H9 (cell line): ENCODE results near the gene IRF2BP2. TPM values are rescaled to one million over a fixed set of nuclear protein-coding genes. Genes with fewer than 3 reads are reported as not detected.

ENCODE experiments used
- DNase-seq: peaks from one replicate; pipeline ENCODE4 v3.0.0-alpha.2; 2017
- H2AFZ ChIP-seq: one replicate; pipeline ENCODE4 v1.6.1; 2013; ENCODE audit warnings: mild to moderate bottlenecking, low read length, control low read depth, moderate library complexity
- H2AK5ac ChIP-seq: 2 replicates; pipeline ENCODE4 v1.6.1; 2013; ENCODE audit warnings: low read length, control low read depth, mixed read lengths; ENCODE audit not compliant: insufficient read length
- H2BK120ac ChIP-seq: one replicate; pipeline ENCODE4 v1.6.1; 2013; ENCODE audit warnings: low read depth, mild to moderate bottlenecking, low read length, control low read depth, inconsistent platforms; ENCODE audit not compliant: poor library complexity, severe bottlenecking
- H2BK12ac ChIP-seq: 2 replicates; pipeline ENCODE4 v1.6.1; 2013; ENCODE audit warnings: low read length, control low read depth, mixed read lengths, low read depth; ENCODE audit not compliant: insufficient read length
- H2BK15ac ChIP-seq: 2 replicates; pipeline ENCODE4 v1.6.1; 2013; ENCODE audit warnings: low read depth, low read length, control low read depth
- H2BK20ac ChIP-seq: one replicate; pipeline ENCODE4 v1.6.1; 2013; ENCODE audit warnings: low read depth, mild to moderate bottlenecking, low read length, control low read depth, inconsistent platforms; ENCODE audit not compliant: poor library complexity, severe bottlenecking
- H2BK5ac ChIP-seq: 2 replicates; pipeline ENCODE4 v1.6.1; 2013; ENCODE audit warnings: low read length, control low read depth, mixed read lengths; ENCODE audit not compliant: insufficient read length
- H3K14ac ChIP-seq: 2 replicates; pipeline ENCODE4 v1.6.1; 2013; ENCODE audit warnings: low read length, control low read depth; ENCODE audit not compliant: insufficient read depth
- H3K18ac ChIP-seq: 2 replicates; pipeline ENCODE4 v1.6.1; 2013; ENCODE audit warnings: low read depth, mild to moderate bottlenecking, mixed read lengths, low read length, control low read depth; ENCODE audit not compliant: insufficient read length
- H3K23ac ChIP-seq: 2 replicates; pipeline ENCODE4 v1.6.1; 2013; ENCODE audit warnings: low read length, control low read depth, mixed read lengths, low read depth; ENCODE audit not compliant: insufficient read length
- H3K23me2 ChIP-seq: 2 replicates; pipeline ENCODE4 v1.6.1; 2013; ENCODE audit warnings: low read depth, mild to moderate bottlenecking, mixed read lengths, low read length, control low read depth; ENCODE audit not compliant: insufficient read length, poor library complexity, severe bottlenecking
- H3K27ac ChIP-seq: 2 replicates; pipeline ENCODE4 v1.5.1; 2013; ENCODE audit warnings: low read length, control low read depth, mixed read lengths, low read depth; ENCODE audit not compliant: insufficient read length
- H3K27me3 ChIP-seq: 2 replicates; pipeline ENCODE4 v1.6.1; 2013; ENCODE audit warnings: low read length, control low read depth, inconsistent platforms; ENCODE audit not compliant: insufficient read depth
- H3K4ac ChIP-seq: 2 replicates; pipeline ENCODE4 v1.6.1; 2013; ENCODE audit warnings: low read depth, mild to moderate bottlenecking, control low read depth, inconsistent platforms, low read length, moderate library complexity
- H3K4me1 ChIP-seq: 2 replicates; pipeline ENCODE4 v1.6.1; 2013; ENCODE audit warnings: low read length, control low read depth, inconsistent platforms; ENCODE audit not compliant: insufficient read depth
- H3K4me2 ChIP-seq: 2 replicates; pipeline ENCODE4 v1.6.1; 2013; ENCODE audit warnings: low read length, control low read depth, mixed read lengths; ENCODE audit not compliant: insufficient read length, insufficient read depth
- H3K56ac ChIP-seq: 2 replicates; pipeline ENCODE4 v1.6.1; 2013; ENCODE audit warnings: low read depth, mild to moderate bottlenecking, mixed read lengths, low read length, control low read depth; ENCODE audit not compliant: insufficient read length
- H3K79me1 ChIP-seq: 2 replicates; pipeline ENCODE4 v1.6.1; 2013; ENCODE audit warnings: low read depth, mild to moderate bottlenecking, moderate library complexity, low read length, control low read depth, inconsistent platforms; ENCODE audit not compliant: insufficient read depth, poor library complexity, severe bottlenecking
- H3K79me2 ChIP-seq: 2 replicates; pipeline ENCODE4 v1.6.1; 2013; ENCODE audit warnings: low read length, control low read depth, inconsistent platforms; ENCODE audit not compliant: insufficient read depth
- H3K9ac ChIP-seq: 2 replicates; pipeline ENCODE4 v1.6.1; 2013; ENCODE audit warnings: low read length, control low read depth, mixed read lengths; ENCODE audit not compliant: insufficient read length; ENCODE audit errors: extremely low read depth
- H3K9me3 ChIP-seq: one replicate; pipeline ENCODE4 v1.6.1; 2013; ENCODE audit warnings: low read depth, low read length, inconsistent platforms; ENCODE audit not compliant: control insufficient read depth
- H3T11ph ChIP-seq: one replicate; pipeline ENCODE4 v1.6.1; 2013; ENCODE audit warnings: mild to moderate bottlenecking, low read length, control low read depth, inconsistent platforms
- H4K20me1 ChIP-seq: one replicate; pipeline ENCODE4 v1.6.1; 2013; ENCODE audit not compliant: control insufficient read depth, insufficient read length, insufficient read depth
- H4K5ac ChIP-seq: 2 replicates; pipeline ENCODE4 v1.6.1; 2013; ENCODE audit warnings: low read depth, mild to moderate bottlenecking, mixed read lengths, low read length, control low read depth; ENCODE audit not compliant: insufficient read length
- H4K8ac ChIP-seq: replicated peaks from 2 replicates; pipeline ENCODE4 v1.6.1; 2013; ENCODE audit warnings: low read length, control low read depth, mixed read lengths, low read depth; ENCODE audit not compliant: insufficient read length
- H4K91ac ChIP-seq: 2 replicates; pipeline ENCODE4 v1.6.1; 2013; ENCODE audit warnings: low read depth, mild to moderate bottlenecking, moderate library complexity, mixed read lengths, low read length, control low read depth; ENCODE audit not compliant: insufficient read length
- H3K27ac Mint-ChIP-seq, 3 experiments: 2 replicates in 2 of 3; 3 replicates in 1 of 3; pipeline ENCODE4 v1.8.0; 2020 to 2021; ENCODE audit warnings: mixed read lengths in 3 of 3, mild to moderate bottlenecking in 1 of 3, moderate library complexity in 1 of 3
- H3K27me3 Mint-ChIP-seq: 2 replicates; pipeline ENCODE4 v1.8.0; 2021; ENCODE audit warnings: low read depth, mild to moderate bottlenecking, moderate library complexity, mixed read lengths
- H3K36me3 Mint-ChIP-seq, 3 experiments: 2 replicates in 2 of 3; 3 replicates in 1 of 3; pipeline ENCODE4 v1.8.0; 2020 to 2021; ENCODE audit warnings: low read depth in 3 of 3, mixed read lengths in 3 of 3; ENCODE audit not compliant: insufficient read depth in 1 of 3
- H3K4me1 Mint-ChIP-seq, 2 experiments: 2 replicates each; pipeline ENCODE4 v1.8.0; 2020; ENCODE audit warnings: mixed read lengths in 2 of 2
- H3K4me3 Mint-ChIP-seq, 2 experiments: 2 replicates in 1 of 2; 3 replicates in 1 of 2; pipeline ENCODE4 v1.8.0; 2020 to 2021; ENCODE audit warnings: mild to moderate bottlenecking in 2 of 2, mixed read lengths in 2 of 2, moderate library complexity in 1 of 2
- H3K9me3 Mint-ChIP-seq, 2 experiments: 2 replicates in 1 of 2; 3 replicates in 1 of 2; pipeline ENCODE4 v1.8.0; 2020; ENCODE audit warnings: mild to moderate bottlenecking in 2 of 2, mixed read lengths in 2 of 2, moderate library complexity in 1 of 2
- CTCF ChIP-seq: fragments of 200-600 bp; sonication (generic); conservative IDR thresholded peaks from 3 replicates; pipeline ENCODE4 v1.8.0; 2021; ENCODE audit warnings: antibody characterized with exemption, mild to moderate bottlenecking
- WGBS: extraction: QIAGEN DNeasy Blood & Tissue Kit; methylation state at CpG from one replicate; pipeline ENCODE4 v1.1.7; 2013; ENCODE audit warnings: missing lambda C conversion rate, low lambda C conversion rate, mixed read lengths; ENCODE audit not compliant: insufficient read length; ENCODE audit errors: extremely low coverage; 5-methylcytosine and 5-hydroxymethylcytosine counted together
- total RNA-seq: library from RNA; stranded (reverse); gene quantifications from 2 replicates; pipeline ENCODE4 v1.2.1, GENCODE V29; 2021

Gene IRF2BP2
- total RNA-seq, 1 experiment from 2014 or later, result 80.2 TPM

GRCh38 chr1:234582681-234583301 is 27.2 kb downstream of the IRF2BP2 start:
- Histone ChIP-seq H3K23me2 (no peaks in the 10 kb centered on the region), H4K5ac (no peak overlapping the region), H4K91ac (no peak overlapping the region), H3K9ac (no peak overlapping the region), H4K8ac (no peak overlapping the region), H3K23ac (no peak overlapping the region), H2AK5ac (no peak overlapping the region), H3K4ac (no peak overlapping the region), H3K27ac (no peak overlapping the region), H3K9me3 (no peaks in the 10 kb centered on the region), H3K4me2 (no peak overlapping the region), H2AFZ (no peak overlapping the region), H2BK15ac (no peak overlapping the region), H3K56ac (no peak overlapping the region), H2BK12ac (no peak overlapping the region), H3K27me3 (no peaks in the 10 kb centered on the region), H2BK5ac (no peak overlapping the region), H2BK20ac (no peak overlapping the region), H3K18ac (no peak overlapping the region), H2BK120ac (no peak overlapping the region), H4K20me1 (no peaks in the 10 kb centered on the region), H3T11ph (no peak overlapping the region), H3K4me1 (no peaks in the 10 kb centered on the region), H3K79me1 (no peaks in the 10 kb centered on the region), H3K79me2 (no peaks in the 10 kb centered on the region), H3K14ac (no peak overlapping the region)
- H3K9me3 Mint-ChIP-seq, result no peaks in the 10 kb centered on the region; a peak in 1 of 5 replicates
- no peaks in the 10 kb centered on the region for H3K4me1 Mint-ChIP-seq
- WGBS, result no CpG with 5 or more reads among the region's 9 CpGs
- no peak for TF ChIP-seq CTCF
- H3K36me3 Mint-ChIP-seq, result no peaks in the 10 kb centered on the region
- DNase-seq, result no peak
- H3K27ac Mint-ChIP-seq, result no peak overlapping the region
- H3K4me3 Mint-ChIP-seq, result no peak overlapping the region
- H3K27me3 Mint-ChIP-seq, result peaks cover 3% of the 10 kb centered on the region; the same call in 1 of the 2 replicates
